Medulla oblongata (tissue), 1 donor: ENCODE data around the gene CACNB4.

Source experiments
- DNase-seq: peaks from one replicate; pipeline ENCODE4 v3.0.0-alpha.2; 2015; ENCODE audit errors: extremely low spot score

Gene CACNB4

GRCh38 chr2:151975460-151976414 lies 123.1 kb downstream of the CACNB4 start:
- DNase-seq, result no peak

GRCh38 chr2:151974988-151975387 lies 123.9 kb downstream of the CACNB4 start:
- DNase-seq, result no peak

- peak; percentile 88 for DNase-seq
Observed at GRCh38 chr2:151973901-151974199, 125.0 kb downstream of the CACNB4 start.

- peak; percentile 83 for DNase-seq
Observed at GRCh38 chr2:151973013-151973900, 125.6 kb downstream of the CACNB4 start.

GRCh38 chr2:151972241-151973012 lies 126.4 kb downstream of the CACNB4 start:
- DNase-seq, result peak; percentile 42

GRCh38 chr2:151971301-151972051 lies 127.4 kb downstream of the CACNB4 start:
- DNase-seq, result no peak

- DNase-seq, result no peak
Observed at GRCh38 chr2:151968770-151969470, 129.9 kb downstream of the CACNB4 start.

GRCh38 chr2:151967829-151968722 lies 130.8 kb downstream of the CACNB4 start:
- DNase-seq, result no peak

GRCh38 chr2:151965884-151966283 lies 133.0 kb downstream of the CACNB4 start:
- DNase-seq, result no peak

GRCh38 chr2:151961558-151961957 lies 137.3 kb downstream of the CACNB4 start:
- DNase-seq, result no peak

GRCh38 chr2:151959238-151959637 lies 139.6 kb downstream of the CACNB4 start:
- no peak for DNase-seq

GRCh38 chr2:151953467-151953866 lies 145.4 kb downstream of the CACNB4 start:
- no peak for DNase-seq

- DNase-seq, result no peak
Observed at GRCh38 chr2:151952691-151953456, 146.0 kb downstream of the CACNB4 start.

- DNase-seq, result peak; percentile 71
Observed at GRCh38 chr2:151947813-151948165, 151.1 kb downstream of the CACNB4 start.

- DNase-seq, result peak; percentile 64
Observed at GRCh38 chr2:151946899-151947812, 151.7 kb downstream of the CACNB4 start.

GRCh38 chr2:151946250-151946884 lies 152.5 kb downstream of the CACNB4 start:
- no peak for DNase-seq

- no peak for DNase-seq
Observed at GRCh38 chr2:151945602-151946001, 153.2 kb downstream of the CACNB4 start.
